HG02623 (cell line): Measurements from ENCODE around the gene BLVRB.
A peak's percentile ranks its signal among the peaks of the same experiment; 100 is the strongest.
"Not testable (repeated sequence)": the region's sequence is repeated elsewhere in the genome, so short reads cannot be mapped to it uniquely, and the experiment has no call there.

Experiments used
- ATAC-seq: cut with Tn5 transposase; IDR thresholded peaks from one replicate; pipeline ENCODE4 v1.9.1; 2021; ENCODE audit warnings: moderate library complexity; ENCODE audit not compliant: unreplicated experiment

BLVRB gene

GRCh38 chr19:40465557-40466218 is at the start of gene BLVRB:
Gene BLVRB (minus strand): TSS chr19:40465745. CDS start chr19:40465688, 57 bp downstream.
- peak; percentile 91 for ATAC-seq

GRCh38 chr19:40513741-40514315 is 48.3 kb upstream of the BLVRB start:
- no peak for ATAC-seq

GRCh38 chr19:40513345-40513678 is 47.8 kb upstream of the BLVRB start:
- no peak for ATAC-seq

GRCh38 chr19:40512473-40513344 is 47.2 kb upstream of the BLVRB start:
- ATAC-seq: no peak

GRCh38 chr19:40512110-40512472 is 46.5 kb upstream of the BLVRB start:
- no peak for ATAC-seq

- ATAC-seq: no peak
These were observed 45.9 kb upstream of the BLVRB start for GRCh38 chr19:40511487-40511886.

- ATAC-seq: no peak
These were observed 45.1 kb upstream of the BLVRB start for GRCh38 chr19:40510526-40511115.

GRCh38 chr19:40508739-40509260 is 43.3 kb upstream of the BLVRB start:
- no peak for ATAC-seq

- no peak for ATAC-seq
These were observed 42.3 kb upstream of the BLVRB start for GRCh38 chr19:40507892-40508291.

- ATAC-seq: no peak
These were observed 40.6 kb upstream of the BLVRB start for GRCh38 chr19:40506099-40506498.

GRCh38 chr19:40503320-40503695 is 37.8 kb upstream of the BLVRB start:
- ATAC-seq: no peak

- ATAC-seq: no peak
These were observed 37.2 kb upstream of the BLVRB start for GRCh38 chr19:40502647-40503319.

GRCh38 chr19:40502081-40502480 is 36.5 kb upstream of the BLVRB start:
- ATAC-seq: no peak

- no peak for ATAC-seq
These were observed 36.1 kb upstream of the BLVRB start for GRCh38 chr19:40501599-40501998.

- not testable (repeated sequence) for ATAC-seq
These were observed 35.4 kb upstream of the BLVRB start for GRCh38 chr19:40500678-40501530.

GRCh38 chr19:40499320-40499719 is 33.8 kb upstream of the BLVRB start:
- ATAC-seq: no peak

GRCh38 chr19:40497214-40497613 is 31.7 kb upstream of the BLVRB start:
- no peak for ATAC-seq

- ATAC-seq: no peak
These were observed 28.8 kb upstream of the BLVRB start for GRCh38 chr19:40494191-40494838.

GRCh38 chr19:40493778-40494177 is 28.2 kb upstream of the BLVRB start:
- no peak for ATAC-seq

GRCh38 chr19:40492274-40492673 is 26.7 kb upstream of the BLVRB start:
- no peak for ATAC-seq
